Right hindlimb (tissue), 1 donor: ENCODE data around the gene DYNLT2.
"Not testable (repeated sequence)": the region's sequence is repeated elsewhere in the genome, so short reads cannot be mapped to it uniquely, and the experiment has no call there.

ENCODE experiments used
- DNase-seq: peaks from one replicate; pipeline ENCODE4 v3.0.0-alpha.2; 2018

The DYNLT2 gene

GRCh38 chr6:169783401-169783800 is 32.0 kb upstream of the DYNLT2 start:
- DNase-seq = no peak

GRCh38 chr6:169782966-169783365 is 31.6 kb upstream of the DYNLT2 start:
- DNase-seq = no peak

- DNase-seq = no peak
These were observed 29.3 kb upstream of the DYNLT2 start for GRCh38 chr6:169780571-169781091.

GRCh38 chr6:169779896-169780295 is 28.5 kb upstream of the DYNLT2 start:
- no peak for DNase-seq

- no peak for DNase-seq
These were observed 27.9 kb upstream of the DYNLT2 start for GRCh38 chr6:169779092-169779815.

- DNase-seq = no peak
These were observed 27.3 kb upstream of the DYNLT2 start for GRCh38 chr6:169778646-169779045.

- no peak for DNase-seq
These were observed 26.5 kb upstream of the DYNLT2 start for GRCh38 chr6:169777896-169778295.

- DNase-seq = no peak
These were observed 25.0 kb upstream of the DYNLT2 start for GRCh38 chr6:169776379-169776778.

GRCh38 chr6:169775321-169775720 is 23.9 kb upstream of the DYNLT2 start:
- DNase-seq = no peak

GRCh38 chr6:169774347-169774746 is 23.0 kb upstream of the DYNLT2 start:
- no peak for DNase-seq

- no peak for DNase-seq
These were observed 15.8 kb upstream of the DYNLT2 start for GRCh38 chr6:169766921-169767736.

GRCh38 chr6:169766232-169766631 is 14.9 kb upstream of the DYNLT2 start:
- no peak for DNase-seq

- DNase-seq = not testable (repeated sequence)
These were observed 14.4 kb upstream of the DYNLT2 start for GRCh38 chr6:169765789-169766188.

- no peak for DNase-seq
These were observed 12.5 kb upstream of the DYNLT2 start for GRCh38 chr6:169763881-169764280.

- DNase-seq = no peak
These were observed 11.9 kb upstream of the DYNLT2 start for GRCh38 chr6:169763308-169763707.

GRCh38 chr6:169755162-169755561 is 3.8 kb upstream of the DYNLT2 start:
- DNase-seq = no peak

- DNase-seq = no peak
These were observed 777 bp upstream of the DYNLT2 start for GRCh38 chr6:169752074-169752623.

- no peak for DNase-seq
These were observed 4.8 kb downstream of the DYNLT2 start for GRCh38 chr6:169746556-169746955.

- no peak for DNase-seq
These were observed 6.0 kb downstream of the DYNLT2 start for GRCh38 chr6:169745405-169745804.

GRCh38 chr6:169741344-169741743 is 10.0 kb downstream of the DYNLT2 start:
- no peak for DNase-seq

GRCh38 chr6:169738976-169739529 is 12.3 kb downstream of the DYNLT2 start:
- no peak for DNase-seq

- DNase-seq = peak; percentile 23
These were observed 13.0 kb downstream of the DYNLT2 start for GRCh38 chr6:169738204-169738975.

GRCh38 chr6:169729961-169730360 is 21.4 kb downstream of the DYNLT2 start:
- DNase-seq = no peak
